NCI-H2107 treated with DMSO at 0.1 percent for 48 hours (cell line): ENCODE results near the gene TTC4.

Source experiments
- DNase-seq: peaks from one replicate; lab custom pipeline; 2025; ENCODE audit not compliant: unreplicated experiment; lab: John Stamatoyannopoulos, UW

TTC4 gene

DNA sequence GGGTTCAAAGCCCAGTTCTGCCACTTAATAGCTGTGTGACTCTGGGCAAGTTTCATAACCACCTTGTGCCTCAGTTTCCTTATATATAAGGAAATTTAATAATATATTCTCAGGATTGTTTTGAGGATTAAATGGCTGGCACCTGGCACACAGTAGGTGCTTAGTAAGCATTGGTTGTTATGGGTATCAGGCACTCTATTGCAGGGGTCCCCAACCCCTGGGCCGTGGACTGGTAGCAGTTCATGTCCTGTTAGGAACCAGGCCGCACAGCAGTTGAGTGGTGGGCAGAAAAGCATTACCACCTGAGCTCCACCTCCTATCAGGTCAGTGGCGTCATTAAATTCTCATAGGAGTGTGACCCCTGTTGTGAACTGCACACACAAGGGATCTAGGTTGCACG lies 30.2 kb downstream of the TTC4 start:
- DNase-seq: no peak

DNA sequence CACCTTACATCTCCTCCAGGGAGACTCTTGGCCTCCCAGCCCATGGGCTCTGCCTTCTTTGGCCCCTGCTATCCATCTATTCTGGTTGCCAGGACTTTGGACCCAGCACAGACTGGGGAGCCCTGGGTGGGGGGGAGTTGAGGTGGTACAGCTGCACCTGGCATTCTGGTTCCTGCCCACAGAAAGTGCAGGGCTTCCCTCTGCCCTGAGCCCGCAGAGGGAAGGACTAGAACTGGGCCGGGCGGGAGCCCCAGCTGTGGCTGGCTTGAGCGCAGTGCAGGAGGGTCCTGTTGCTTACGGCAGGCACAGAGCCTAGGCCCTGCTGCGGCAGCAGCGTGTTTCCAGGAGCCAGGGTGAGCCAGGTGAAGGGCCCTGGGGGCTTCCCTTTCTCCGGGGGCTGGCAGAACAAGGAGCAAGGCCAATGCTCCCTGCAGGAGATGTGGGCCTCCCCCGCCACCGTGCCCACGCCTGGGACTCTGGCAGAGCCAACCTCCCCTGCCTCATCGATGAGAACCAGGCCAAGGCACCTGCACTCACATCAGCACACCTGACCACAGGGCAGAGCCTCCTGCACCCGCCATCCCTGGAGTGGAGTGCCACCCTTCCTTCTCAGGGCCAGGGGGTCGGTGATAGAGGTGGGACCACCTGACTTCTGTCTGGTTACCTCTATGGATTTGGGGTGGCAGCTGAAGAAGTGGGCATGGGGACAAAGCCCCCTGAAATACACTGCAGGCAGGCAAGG lies 32.6 kb downstream of the TTC4 start:
- no peak for DNase-seq

DNA sequence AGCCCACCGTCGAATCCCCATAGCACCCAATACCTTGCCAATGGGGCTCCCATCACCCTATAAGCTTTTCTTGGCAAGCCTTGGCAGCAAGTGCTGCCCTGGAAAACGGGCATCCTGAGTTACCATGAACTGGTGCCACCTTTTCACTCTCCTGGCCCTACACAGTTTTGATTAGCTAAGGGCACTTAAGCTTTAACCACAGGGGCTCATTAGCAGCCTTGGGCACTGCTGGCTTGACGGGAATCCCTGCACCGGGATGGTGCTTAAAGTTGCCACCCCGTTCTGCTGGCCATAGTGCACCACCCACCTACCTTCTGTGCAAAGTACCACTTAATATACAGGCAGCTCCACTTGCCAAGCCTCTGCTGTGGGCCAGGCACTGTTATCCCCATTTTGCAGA lies 34.9 kb downstream of the TTC4 start:
- DNase-seq: no peak

DNA sequence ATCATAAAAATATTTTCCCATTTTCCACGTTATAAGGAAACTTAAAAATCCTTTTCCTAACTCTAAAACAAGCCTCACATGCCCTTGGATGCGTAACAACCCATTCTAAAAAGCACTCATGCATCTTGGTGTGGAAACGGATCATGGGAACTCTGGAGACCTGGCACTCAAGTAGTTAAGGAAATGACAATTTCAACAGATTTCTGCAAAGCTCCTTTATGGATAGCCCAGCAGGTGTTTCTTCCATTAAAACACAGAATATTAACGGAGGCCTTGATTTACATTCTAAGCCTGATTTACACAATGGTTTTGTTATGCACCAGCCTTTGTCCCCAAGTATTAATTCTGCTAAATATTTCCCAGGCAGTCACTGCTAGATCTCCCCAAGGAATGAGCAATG lies 35.8 kb downstream of the TTC4 start:
- no peak for DNase-seq

DNA sequence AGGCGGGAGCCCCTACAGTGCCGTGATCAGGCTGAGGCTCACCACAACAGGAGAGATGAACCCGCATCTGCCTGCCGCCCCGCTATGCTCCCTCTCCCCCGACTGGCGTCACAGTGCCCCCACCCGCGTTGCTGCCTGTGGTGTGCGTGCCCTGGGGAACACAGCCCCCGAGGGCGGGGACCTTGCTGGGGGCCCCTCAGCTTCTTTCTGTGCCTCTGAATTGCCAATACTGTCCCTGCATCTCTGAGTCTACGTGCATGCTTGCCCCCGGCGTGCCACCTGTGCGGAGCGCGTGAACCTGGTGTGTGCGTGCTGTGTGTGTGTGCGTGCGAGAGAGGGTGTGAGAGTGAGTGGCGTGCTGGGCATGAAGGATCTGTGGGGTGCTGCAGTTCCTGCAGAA lies 38.4 kb downstream of the TTC4 start:
- DNase-seq: no peak

DNA sequence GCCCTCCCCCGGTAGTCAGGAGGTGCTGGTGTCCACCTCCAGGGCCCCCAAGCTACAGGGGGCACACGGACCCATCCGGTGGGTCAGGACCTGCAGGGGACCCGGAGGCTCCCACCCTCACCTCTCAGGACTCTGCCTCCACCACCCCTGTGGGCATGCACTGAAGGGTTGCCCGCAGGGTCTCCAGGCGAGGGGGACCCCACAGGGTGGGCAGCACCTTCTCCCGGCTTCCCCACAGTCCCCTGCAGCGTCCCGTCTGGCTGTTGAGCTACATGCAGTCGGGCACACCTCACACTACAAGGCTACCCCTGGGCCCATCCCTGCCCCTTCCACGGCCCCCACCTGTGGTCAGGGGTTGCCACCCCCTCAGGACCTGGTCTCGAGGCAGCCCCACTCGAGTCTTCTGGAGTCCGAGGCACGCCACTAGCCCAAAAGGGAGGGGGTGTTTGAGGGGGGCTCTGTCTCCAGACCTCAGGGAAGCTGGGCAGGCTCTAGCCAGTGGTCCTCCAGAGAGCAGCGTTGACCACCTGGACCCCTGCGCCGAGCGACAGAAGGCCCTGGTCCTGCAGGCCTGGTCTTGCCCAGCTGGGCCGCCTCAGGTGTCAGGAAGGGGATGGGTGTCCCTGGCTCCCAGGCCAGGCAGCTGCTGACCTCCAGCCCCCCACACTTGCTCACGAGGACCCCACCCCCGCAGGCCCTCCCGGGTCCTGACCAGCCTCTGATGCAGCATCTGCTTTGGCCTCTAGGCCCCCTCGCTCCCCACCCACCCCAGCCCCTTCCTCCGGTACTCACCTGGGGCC lies 39.0 kb downstream of the TTC4 start:
- DNase-seq: no peak

DNA sequence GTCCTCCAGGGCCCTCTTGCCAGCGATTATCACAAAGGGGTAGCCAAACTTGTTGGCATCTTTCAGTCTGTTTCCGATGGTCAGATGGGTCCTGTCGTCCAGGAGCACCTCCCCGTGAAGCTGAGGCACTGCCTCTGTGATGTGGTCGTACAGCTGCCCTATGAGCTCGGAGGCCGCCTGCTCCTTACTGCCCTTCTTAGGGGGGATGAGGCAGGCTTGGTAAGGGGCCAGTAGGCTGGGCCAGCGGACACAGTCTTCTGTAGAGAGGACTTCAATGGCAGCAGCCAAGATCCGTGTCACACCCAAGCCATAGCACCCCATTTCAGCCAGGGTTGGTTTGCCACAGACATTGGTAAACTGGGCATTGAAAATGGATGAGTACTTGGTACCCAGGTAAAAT lies 42.2 kb downstream of the TTC4 start:
- no peak for DNase-seq

DNA sequence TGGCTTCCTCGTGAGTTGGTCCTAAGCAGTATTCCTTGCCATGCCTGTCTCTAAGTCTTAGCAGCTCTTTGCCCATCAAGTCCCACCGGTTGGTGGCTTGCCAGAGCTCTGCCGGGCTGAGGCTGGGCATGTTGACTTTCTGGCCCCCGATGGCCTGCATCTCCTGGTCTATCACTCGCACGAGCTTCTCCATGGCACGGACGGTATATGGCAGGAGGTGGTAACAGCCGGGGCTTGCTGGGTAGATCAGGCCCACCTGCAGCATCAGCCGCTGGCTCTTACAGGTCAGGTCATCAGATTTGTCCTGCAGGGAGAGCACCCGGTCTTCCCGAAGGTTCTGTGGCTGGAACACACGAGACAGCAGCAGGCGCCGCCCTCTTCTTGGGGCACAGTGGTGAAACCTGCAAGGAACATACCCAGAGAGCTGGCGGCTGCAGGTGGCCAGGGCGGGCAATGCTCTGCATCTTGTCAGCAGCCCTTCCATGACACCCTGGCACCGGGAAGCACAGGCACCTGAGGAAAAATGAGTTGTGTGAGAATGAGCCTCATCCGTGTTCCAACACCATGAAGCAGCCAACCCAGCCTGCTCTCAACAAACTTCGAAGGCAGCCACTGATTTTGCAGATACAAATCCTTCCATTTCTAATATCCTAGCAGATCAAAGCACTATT lies 43.2 kb downstream of the TTC4 start:
- no peak for DNase-seq

DNA sequence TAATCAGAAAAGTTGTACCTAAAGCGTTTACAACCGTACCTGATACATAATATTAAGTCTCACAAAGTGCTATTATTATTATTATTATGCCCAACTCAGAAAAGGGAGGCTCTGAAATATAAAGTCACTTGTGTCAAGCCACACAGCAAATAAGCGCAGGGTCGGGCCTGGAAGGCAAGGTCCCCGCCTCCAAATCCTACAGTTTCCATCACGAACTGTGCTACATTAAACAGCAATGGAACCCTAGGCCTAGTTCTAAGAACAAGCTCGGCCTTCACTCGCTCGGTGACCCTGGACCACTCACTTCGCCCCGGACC lies 48.1 kb downstream of the TTC4 start:
- DNase-seq: no peak

DNA sequence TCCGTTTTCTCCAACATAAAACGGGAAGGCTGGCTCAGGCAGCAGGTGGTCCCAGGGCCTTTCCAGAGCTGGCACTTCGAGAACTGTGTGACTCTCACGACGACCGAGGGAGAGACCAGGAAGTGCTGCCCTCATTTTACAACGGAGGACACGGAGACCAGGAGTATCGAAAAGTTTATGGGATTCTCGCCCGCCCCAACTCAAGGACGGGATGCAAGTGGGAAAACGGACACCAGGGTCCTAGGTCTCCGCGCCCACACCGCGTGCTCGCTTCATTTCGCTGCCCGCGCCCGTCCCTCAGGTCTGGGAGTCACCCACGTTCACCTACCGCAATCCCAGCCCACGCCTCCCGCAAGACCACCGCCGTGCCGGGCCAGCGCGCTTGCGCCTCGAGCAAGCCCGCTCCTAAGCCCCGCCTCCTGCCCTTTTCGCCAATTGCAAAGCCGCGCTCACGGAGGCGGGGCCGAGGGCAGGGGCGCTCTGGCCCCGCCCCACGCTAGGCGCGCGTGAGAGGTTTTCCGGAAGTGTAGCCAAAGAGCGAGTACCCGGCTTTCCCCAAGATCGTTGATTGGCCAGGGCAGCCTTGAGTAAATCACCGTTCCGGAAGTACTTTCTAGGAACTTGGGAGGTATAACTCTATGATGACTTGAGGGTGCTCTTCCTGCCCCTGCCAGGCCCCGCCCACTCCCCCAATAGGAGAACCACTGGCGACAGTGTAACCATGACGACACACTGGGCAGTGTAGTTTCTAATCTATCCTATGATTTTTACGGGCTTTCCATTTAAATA lies 48.7 kb downstream of the TTC4 start, which contains the start of gene PARS2:
PARS2 (minus strand) TSS at position 391 of the 789 bp plus-strand sequence. CDS start 5,362 bp downstream, outside the sequence.
- DNase-seq: peak; percentile 100

DNA sequence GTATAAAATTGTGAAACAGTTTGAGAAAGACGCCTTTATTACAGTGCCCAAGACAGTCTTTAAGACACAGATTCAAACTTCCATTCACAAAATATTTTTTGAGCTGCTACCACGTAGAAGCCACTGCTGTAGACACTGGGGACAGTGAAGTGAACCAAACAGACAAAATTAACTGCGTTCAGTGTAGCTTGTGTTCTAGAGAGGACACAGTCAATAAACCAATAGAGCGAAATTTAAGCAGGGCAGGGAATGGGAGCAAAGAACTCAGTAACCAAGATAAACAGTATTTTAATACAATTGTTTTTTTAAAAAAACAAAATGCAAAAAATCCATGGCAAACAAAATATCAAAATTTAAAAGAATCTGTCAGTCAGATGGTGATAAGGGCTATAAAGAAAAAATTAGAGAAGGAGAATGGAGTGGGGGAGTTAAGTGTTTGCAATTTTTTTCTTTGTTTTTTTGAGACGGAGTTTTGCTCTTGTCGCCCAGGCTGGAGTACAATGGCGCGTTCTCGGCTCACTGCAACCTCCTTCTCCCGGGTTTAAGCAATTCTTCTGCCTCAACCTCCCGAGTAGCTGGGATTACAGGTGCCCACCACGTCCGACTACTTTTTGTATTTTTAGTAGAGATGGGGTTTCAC lies 49.4 kb downstream of the TTC4 start:
- DNase-seq: no peak

DNA sequence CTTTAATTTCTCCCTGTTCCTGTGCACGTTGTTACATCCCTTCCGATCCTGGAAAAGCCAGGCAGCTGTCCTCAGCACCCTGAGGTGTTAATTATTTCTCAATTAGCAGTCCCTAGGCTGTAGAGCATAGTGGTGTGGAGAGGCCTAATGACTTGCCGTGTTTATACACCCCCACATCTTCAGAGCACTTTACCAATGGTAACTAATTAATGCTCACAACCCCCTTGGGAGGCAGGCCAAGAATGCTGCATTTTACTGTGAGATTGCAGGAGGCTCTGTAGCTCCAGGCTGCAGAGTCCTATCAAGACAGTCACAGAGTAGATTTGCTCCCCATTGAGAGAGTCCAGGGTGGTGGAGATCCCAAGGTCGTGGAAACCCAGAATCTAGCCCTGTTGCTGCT lies 51.1 kb downstream of the TTC4 start:
- DNase-seq: peak; percentile 46

DNA sequence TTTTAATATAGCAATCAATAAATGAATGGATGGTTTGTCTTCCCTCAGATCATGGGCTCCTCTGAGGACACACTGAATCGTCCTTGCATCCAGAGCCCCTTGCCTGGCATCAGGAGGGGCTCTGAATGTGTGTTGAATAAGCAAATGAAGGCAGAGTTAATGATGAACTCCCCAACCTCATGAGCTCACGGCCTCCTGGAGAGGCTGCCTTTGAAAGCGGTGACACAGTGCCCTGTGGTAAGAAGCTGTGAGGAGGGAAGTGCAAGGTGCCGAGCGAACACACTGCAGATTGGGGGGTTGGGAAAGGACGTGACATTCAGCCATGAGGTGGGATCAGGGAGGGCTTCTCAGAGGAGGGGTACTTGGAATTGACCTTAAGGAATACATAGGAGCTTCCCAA lies 51.9 kb downstream of the TTC4 start:
- no peak for DNase-seq

DNA sequence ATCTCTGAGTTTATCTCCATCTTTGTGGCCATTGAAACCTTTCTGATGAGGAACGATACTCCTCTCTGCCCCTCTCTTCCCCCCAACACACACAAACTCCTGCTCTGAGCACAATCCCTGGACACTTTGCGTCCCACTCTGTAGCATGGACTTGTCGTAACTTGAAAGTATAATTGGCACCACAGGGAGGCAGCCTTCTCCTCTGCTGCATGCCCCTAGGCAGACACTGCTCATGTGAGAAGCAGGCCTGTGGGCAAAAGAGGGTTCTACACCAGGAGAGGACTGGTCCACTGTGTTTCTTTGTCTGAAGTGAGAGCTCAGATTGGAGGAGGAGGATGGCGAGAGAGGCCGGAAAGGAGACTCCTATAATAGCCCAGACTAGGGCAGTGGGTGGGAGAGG lies 52.4 kb downstream of the TTC4 start:
- no peak for DNase-seq

DNA sequence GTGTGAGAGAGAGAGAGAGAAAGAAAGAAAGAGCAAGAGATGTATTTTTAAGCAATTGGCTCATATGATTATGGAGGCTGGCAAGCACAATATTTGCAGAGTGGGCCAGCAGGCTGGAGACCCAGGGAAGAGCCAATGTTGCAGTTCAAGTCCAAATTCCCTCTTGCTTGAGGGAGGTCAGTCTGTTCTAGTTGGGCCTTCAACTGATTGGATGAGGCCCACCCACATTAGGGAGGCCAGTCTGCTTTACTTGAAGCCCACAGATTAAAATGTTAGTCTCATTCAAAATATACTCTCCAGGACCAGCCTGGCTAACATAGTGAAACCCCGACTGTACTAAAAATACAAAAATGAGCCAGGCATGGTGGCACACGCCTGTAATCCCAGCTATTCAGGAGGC lies 57.3 kb downstream of the TTC4 start:
- no peak for DNase-seq

DNA sequence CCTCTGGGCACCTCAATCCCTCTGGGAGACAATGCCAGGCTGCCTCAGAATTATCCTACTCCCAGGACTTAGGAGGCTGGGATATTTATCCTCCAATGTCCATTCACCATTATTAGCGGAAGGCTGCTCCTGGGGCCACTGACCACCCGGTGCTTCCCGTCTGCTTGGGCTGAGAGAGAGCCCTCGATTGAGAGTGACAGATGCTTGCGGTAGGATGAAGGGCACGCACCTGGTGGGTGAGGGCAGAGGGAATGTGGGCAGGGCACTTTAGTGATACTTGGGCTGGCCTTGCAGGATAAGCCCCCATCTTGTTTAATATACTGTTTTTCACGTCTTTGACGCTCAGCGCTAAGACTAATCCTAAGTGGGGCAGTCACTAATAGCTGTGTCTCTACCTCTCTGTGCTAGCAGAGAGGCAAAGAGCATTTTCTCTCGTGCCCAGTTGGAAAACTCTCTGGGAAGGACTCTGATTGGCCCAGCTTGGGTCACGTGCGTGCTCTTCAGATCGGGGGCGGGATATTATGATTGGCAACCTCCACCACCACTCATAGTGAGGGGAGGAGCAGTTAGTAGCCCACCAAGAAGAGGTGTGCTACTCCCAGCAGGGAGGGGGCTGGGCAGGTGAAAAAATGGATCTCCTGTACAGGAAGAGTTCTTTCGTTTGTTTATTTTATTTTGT lies 59.3 kb downstream of the TTC4 start:
- DNase-seq: no peak

DNA sequence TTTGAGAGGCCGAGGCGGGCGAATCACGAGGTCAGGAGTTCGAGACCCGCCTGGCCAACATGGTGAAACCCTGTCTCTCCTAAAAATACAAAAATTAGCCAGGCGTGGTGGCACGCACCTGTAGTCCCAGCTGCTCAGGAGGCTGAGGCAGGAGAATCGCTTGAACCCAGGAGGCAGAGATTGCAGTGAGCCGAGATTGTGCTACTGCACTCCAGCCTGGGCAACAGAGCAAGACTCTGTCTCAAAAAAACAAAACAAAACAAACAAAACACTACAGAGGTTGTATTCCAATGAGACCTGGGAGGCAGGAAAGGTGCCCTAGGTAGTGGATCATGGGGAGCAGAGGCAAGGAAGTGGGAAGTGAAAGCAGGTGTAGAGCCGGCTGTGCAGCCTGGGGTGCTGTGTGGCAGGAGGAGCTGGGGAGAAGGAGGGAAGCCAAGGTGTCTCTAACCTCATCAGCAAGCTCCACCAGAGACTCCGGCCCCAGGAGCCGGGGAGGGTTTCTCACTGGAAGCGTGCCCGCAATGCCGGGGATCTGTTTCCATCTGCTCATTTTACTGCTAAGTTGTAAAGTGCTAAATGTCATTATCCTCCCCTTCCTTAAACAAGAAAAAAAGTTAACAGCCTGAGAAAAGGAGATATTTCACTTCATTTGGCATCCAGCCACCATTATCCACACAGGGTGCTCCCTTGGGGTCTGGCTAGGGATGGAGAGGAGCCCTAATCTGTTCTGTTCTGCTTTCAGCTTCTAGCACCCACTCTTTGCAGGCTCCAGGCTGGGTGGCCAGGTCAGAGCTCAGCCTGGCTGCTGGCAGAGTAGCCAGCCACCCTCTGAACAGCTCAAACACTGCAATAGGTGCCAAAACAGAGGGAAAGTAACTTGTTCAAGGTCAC lies 60.4 kb downstream of the TTC4 start:
- DNase-seq: peak; percentile 49

DNA sequence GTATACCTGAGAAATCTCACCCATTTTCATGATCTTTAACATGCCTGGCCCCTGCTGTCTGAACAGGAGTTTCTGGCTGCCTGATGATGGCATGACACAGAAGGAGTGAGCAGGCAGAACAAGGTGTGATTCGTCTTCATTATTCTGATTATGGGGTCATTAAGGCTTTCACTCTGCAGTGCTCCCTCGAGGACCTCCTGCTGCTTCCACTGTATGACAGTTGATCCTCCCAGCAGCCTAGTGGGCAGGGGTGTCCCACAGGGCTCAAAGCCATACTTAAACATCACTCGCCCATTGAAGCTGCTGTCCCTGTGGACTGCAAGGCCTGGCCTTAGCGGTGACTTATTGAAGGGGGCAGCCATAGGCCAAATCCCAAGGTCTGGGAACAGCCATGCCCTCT lies 61.4 kb downstream of the TTC4 start:
- DNase-seq: no peak

DNA sequence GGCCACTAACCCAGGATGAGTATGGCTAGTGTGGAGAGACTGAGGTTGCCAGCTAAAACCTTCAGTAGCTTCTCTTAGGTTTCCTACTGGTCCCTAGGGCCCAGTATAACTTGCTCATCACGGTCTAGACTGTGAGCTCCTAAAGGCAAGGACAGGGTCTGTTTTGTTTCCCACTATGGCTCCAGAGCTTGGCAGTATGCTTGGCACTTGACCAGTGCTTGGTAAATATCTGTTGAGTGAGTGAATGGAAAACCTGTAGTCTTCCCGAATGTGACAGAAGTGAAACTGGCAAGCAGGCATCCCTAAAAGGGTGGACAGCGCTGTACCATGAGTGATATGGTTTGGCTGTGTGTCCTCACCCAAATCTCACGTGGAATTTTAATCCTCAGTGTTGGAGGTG lies 61.8 kb downstream of the TTC4 start:
- DNase-seq: no peak
